ENCODE measurements around the gene ATP1A1.

The ATP1A1 gene

DNA sequence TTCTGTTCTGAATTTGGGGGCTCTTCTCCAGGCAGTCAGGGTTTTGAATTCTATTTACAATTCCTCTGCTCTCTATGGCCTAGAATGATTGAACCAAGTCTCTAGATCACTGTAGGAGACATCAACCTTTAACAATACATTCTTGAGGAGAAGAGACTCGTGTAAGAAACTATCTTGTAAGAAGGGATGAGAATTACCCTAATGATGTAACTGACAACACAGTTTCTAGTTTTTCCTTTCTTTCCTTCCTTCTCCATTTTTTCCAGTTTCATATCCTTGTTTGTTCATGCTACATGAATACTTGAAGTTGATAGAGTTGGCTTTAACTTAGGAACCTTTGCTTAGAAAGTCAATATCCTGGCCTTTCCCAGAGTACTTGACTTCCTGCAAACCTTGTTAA is 1.3 kb upstream of the ATP1A1 start:
- H3K4me3 ChIP-seq (ENCODE audit: low read depth, low read length), result no peak overlapping the region
- H3K79me2 ChIP-seq (ENCODE audit: control insufficient read depth, insufficient read depth, low read length, unreplicated experiment), result peaks cover 26% of the 10 kb centered on the region
- no peaks in the 10 kb centered on the region for H3K36me3 ChIP-seq (ENCODE audit: insufficient read depth, low read length)
- H3K27me3 ChIP-seq (ENCODE audit: insufficient read depth, low read length), result peaks cover 4% of the 10 kb centered on the region; the same call in 1 of the 2 replicates
- H3K27ac ChIP-seq (ENCODE audit: low read depth, low read length), result no peak overlapping the region
- peaks cover 16% of the 10 kb centered on the region for H3K4me1 ChIP-seq (ENCODE audit: control insufficient read depth, insufficient read depth, low read length, unreplicated experiment)
- no peak overlapping the region for H2AFZ ChIP-seq (ENCODE audit: low read length, unreplicated experiment)

- Histone ChIP-seq H3K27ac (ENCODE audit: low read depth, low read length) (no peak overlapping the region), H3K4me3 (ENCODE audit: low read depth, low read length) (peak overlapping the region; percentile 83), H3K79me2 (ENCODE audit: control insufficient read depth, insufficient read depth, low read length, unreplicated experiment) (peaks cover 29% of the 10 kb centered on the region), H3K36me3 (ENCODE audit: insufficient read depth, low read length) (no peaks in the 10 kb centered on the region), H3K4me1 (ENCODE audit: control insufficient read depth, insufficient read depth, low read length, unreplicated experiment) (peaks cover 19% of the 10 kb centered on the region), H3K27me3 (ENCODE audit: insufficient read depth, low read length) (no peaks in the 10 kb centered on the region; the same call in 1 of the 2 replicates), H2AFZ (ENCODE audit: low read length, unreplicated experiment) (peak overlapping the region; percentile 94)
Measured at GRCh38 chr1:116372191-116372590, 853 bp upstream of the ATP1A1 start.

DNA sequence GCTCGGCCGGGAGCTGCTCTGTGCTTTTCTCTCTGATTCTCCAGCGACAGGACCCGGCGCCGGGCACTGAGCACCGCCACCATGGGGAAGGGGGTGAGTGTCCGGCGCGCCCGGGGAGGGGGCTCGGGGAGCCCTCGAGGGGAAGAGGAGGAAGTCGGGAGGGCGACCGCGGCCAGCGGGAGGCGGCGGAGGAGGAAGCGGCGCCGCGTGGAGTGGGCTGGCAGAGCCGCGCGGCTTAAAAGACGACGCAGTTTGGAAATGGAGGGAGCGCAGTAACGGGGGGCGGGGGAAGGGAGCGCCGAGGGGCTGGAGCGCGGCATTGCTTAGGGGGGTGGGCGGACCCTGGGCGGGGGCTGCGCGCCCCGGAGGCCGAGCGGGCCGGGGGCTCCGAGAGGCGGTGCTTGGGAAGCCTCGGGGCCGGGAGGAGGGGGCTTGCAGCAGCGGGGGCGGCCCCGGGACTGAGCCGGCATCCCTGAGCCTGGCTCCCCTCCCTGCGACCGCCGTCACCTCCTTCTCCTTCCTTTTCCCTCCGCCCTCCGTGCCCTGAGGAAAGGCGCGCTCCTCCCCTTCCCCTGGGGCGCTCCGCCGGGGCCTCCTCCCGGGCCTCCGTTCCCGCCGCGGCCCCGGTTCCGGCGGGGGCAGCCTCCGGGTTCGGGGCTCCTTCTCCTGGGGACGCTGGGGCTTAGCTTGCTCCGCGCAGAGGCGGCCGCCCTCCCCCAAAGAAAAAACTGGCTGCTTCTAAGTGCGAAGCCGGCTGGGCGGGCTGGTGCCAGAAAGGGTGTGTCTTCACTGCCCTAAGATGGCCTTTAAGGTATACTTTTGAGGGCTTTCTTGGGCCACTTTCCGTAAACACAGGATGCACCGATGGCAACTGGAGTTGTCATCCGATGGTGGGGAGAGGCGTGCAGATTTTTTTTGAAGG is 648 bp downstream of the ATP1A1 start:
- peak overlapping the region; percentile 83 for H3K4me3 ChIP-seq (ENCODE audit: low read depth, low read length)
- peak overlapping the region; percentile 33 for H2AFZ ChIP-seq (ENCODE audit: low read length, unreplicated experiment)
- no peaks in the 10 kb centered on the region for H3K36me3 ChIP-seq (ENCODE audit: insufficient read depth, low read length)
- H3K27ac ChIP-seq (ENCODE audit: low read depth, low read length), result peak overlapping the region; percentile 67
- peaks cover 39% of the 10 kb centered on the region for H3K79me2 ChIP-seq (ENCODE audit: control insufficient read depth, insufficient read depth, low read length, unreplicated experiment)
- H3K27me3 ChIP-seq (ENCODE audit: insufficient read depth, low read length), result no peaks in the 10 kb centered on the region; the same call in 1 of the 2 replicates
- H3K4me1 ChIP-seq (ENCODE audit: control insufficient read depth, insufficient read depth, low read length, unreplicated experiment), result peaks cover 29% of the 10 kb centered on the region

GRCh38 chr1:116374353-116375147 is 1.5 kb downstream of the ATP1A1 start:
- Histone ChIP-seq H3K79me2 (ENCODE audit: control insufficient read depth, insufficient read depth, low read length, unreplicated experiment) (peaks cover 48% of the 10 kb centered on the region), H3K4me3 (ENCODE audit: low read depth, low read length) (peak overlapping the region; percentile 83), H2AFZ (ENCODE audit: low read length, unreplicated experiment) (no peak overlapping the region), H3K27ac (ENCODE audit: low read depth, low read length) (peak overlapping the region; percentile 99; the same call in 1 of the 2 replicates), H3K4me1 (ENCODE audit: control insufficient read depth, insufficient read depth, low read length, unreplicated experiment) (peaks cover 38% of the 10 kb centered on the region), H3K36me3 (ENCODE audit: insufficient read depth, low read length) (no peaks in the 10 kb centered on the region), H3K27me3 (ENCODE audit: insufficient read depth, low read length) (no peaks in the 10 kb centered on the region; the same call in 1 of the 2 replicates)

- Histone ChIP-seq H3K4me1 (ENCODE audit: control insufficient read depth, insufficient read depth, low read length, unreplicated experiment) (peaks cover 46% of the 10 kb centered on the region), H2AFZ (ENCODE audit: low read length, unreplicated experiment) (no peak overlapping the region), H3K27me3 (ENCODE audit: insufficient read depth, low read length) (no peaks in the 10 kb centered on the region; the same call in 1 of the 2 replicates), H3K79me2 (ENCODE audit: control insufficient read depth, insufficient read depth, low read length, unreplicated experiment) (peaks cover 56% of the 10 kb centered on the region), H3K27ac (ENCODE audit: low read depth, low read length) (peak overlapping the region; percentile 99), H3K4me3 (ENCODE audit: low read depth, low read length) (peak overlapping the region; percentile 83), H3K36me3 (ENCODE audit: insufficient read depth, low read length) (no peaks in the 10 kb centered on the region)
Measured at GRCh38 chr1:116375148-116375886, 2.3 kb downstream of the ATP1A1 start.

GRCh38 chr1:116375887-116376728 is 3.1 kb downstream of the ATP1A1 start:
- Histone ChIP-seq H2AFZ (ENCODE audit: low read length, unreplicated experiment) (no peak overlapping the region), H3K27ac (ENCODE audit: low read depth, low read length) (peak overlapping the region; percentile 99), H3K27me3 (ENCODE audit: insufficient read depth, low read length) (no peaks in the 10 kb centered on the region; the same call in 1 of the 2 replicates), H3K79me2 (ENCODE audit: control insufficient read depth, insufficient read depth, low read length, unreplicated experiment) (peaks cover 64% of the 10 kb centered on the region), H3K4me1 (ENCODE audit: control insufficient read depth, insufficient read depth, low read length, unreplicated experiment) (peaks cover 53% of the 10 kb centered on the region), H3K36me3 (ENCODE audit: insufficient read depth, low read length) (no peaks in the 10 kb centered on the region), H3K4me3 (ENCODE audit: low read depth, low read length) (peak overlapping the region; percentile 83)

DNA sequence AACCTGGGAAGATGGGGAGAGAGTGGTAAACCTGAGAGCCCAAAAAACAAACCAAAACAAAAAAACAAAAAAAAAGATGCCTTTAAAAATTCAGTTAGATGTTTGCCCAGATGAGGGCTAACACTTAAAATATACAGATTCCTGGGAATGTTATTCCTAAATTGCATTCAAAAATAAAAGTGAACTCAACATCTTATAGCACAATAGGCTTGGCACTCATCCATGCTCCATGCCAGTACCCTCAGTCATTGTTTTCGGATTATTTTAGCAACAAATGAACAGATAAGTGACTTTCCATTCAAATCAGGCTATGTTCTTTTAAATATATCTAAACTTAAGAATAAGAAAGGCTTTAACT is 3.7 kb downstream of the ATP1A1 start:
- H3K27ac ChIP-seq (ENCODE audit: low read depth, low read length), result peak overlapping the region; percentile 99
- no peaks in the 10 kb centered on the region; the same call in 1 of the 2 replicates for H3K27me3 ChIP-seq (ENCODE audit: insufficient read depth, low read length)
- H3K36me3 ChIP-seq (ENCODE audit: insufficient read depth, low read length), result no peaks in the 10 kb centered on the region
- H3K4me3 ChIP-seq (ENCODE audit: low read depth, low read length), result peak overlapping the region; percentile 83
- no peak overlapping the region for H2AFZ ChIP-seq (ENCODE audit: low read length, unreplicated experiment)
- peaks cover 53% of the 10 kb centered on the region for H3K4me1 ChIP-seq (ENCODE audit: control insufficient read depth, insufficient read depth, low read length, unreplicated experiment)
- peaks cover 70% of the 10 kb centered on the region for H3K79me2 ChIP-seq (ENCODE audit: control insufficient read depth, insufficient read depth, low read length, unreplicated experiment)

DNA sequence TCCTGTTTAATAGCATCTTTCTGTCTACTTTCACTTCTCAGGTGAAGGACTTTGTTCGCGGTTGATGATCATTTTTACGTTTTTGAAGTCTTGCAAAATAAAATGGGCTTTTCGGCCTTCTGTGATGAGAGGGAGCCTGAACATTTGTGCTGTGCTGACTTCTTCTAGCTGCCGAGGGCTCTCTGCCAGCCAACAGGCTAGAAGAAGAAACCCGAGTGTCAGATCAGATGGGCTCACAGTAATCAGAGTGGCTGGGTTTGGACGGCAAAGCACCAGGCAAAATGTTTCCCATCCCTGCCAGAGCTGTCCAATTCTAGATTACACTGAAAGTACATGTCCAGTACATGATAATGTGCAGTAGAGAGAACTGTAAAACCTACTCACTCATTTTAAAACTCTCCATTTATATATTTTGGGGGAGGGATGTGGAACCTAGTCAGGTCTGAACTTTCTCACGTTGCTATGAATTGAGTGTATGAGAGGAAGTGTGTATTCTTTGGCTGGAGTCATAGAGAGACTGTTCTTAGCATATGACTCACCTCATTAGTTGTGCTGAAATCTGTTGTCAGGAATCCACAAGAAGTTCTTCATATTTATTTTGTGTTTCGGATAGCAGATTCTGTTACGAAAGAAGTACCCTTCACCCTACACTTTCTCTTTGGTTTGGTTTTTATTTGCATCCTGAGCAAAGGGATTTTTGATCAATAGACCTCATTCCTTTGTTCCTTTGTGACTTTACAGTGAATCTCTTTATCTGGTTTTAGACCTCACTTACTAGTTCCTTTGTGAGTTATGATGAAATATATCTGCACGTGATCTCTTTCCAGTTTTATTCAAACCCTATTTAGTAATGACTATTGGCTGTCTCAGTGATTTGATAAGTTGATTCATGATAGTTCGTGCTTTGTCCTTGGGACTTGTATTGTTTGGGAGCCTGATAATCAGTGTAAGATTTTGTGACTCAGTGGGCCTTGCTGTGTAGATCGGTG is 4.8 kb downstream of the ATP1A1 start:
- H3K36me3 ChIP-seq (ENCODE audit: insufficient read depth, low read length), result no peaks in the 10 kb centered on the region
- H3K4me1 ChIP-seq (ENCODE audit: control insufficient read depth, insufficient read depth, low read length, unreplicated experiment), result peaks cover 62% of the 10 kb centered on the region
- H3K27ac ChIP-seq (ENCODE audit: low read depth, low read length), result peak overlapping the region; percentile 99
- peak overlapping the region; percentile 83 for H3K4me3 ChIP-seq (ENCODE audit: low read depth, low read length)
- H3K27me3 ChIP-seq (ENCODE audit: insufficient read depth, low read length), result no peaks in the 10 kb centered on the region
- H2AFZ ChIP-seq (ENCODE audit: low read length, unreplicated experiment), result no peak overlapping the region
- peaks cover 80% of the 10 kb centered on the region for H3K79me2 ChIP-seq (ENCODE audit: control insufficient read depth, insufficient read depth, low read length, unreplicated experiment)

Data from ACC112 (cell line).